OCI-LY7 (cell line): ENCODE data around the gene RPL31. TPM values are rescaled to one million over a fixed set of nuclear protein-coding genes. Genes with fewer than 3 reads are reported as not detected.

ENCODE experiments used
- BruUV-seq: library from RNA; stranded (reverse); fragments of 400-500 nt; replicated peaks from 2 replicates; lab custom pipeline; 2021; lab: Mats Ljungman, UMichigan
- CTCF ChIA-PET: fragments of 300-600 bp; sonication (Branson Sonifier 250); formaldehyde crosslinking; loops from one replicate; lab custom pipeline; 2022; ENCODE audit warnings: antibody characterized with exemption; ENCODE audit not compliant: unreplicated experiment; lab: Charles Lee
- POLR2A ChIA-PET: fragments of 300-600 bp; sonication (Branson Sonifier 250); formaldehyde crosslinking; loops from one replicate; lab custom pipeline; 2022; ENCODE audit warnings: antibody characterized with exemption; lab: Charles Lee
- DNase-seq: peaks from one replicate; pipeline ENCODE4 v3.0.0-alpha.2; 2015; ENCODE audit warnings: low spot score
- H2AFZ ChIP-seq: fragments of 200-600 bp; sonication (generic), shearing (Covaris generic); 2 replicates; pipeline ENCODE4 v1.6.1; 2014; ENCODE audit warnings: mild to moderate bottlenecking, antibody characterized with exemption, low read length, moderate library complexity
- H3K27ac ChIP-seq: fragments of 200-600 bp; sonication (generic); 2 replicates; pipeline ENCODE4 v1.5.1; 2014; ENCODE audit warnings: mixed run types, low read depth, mild to moderate bottlenecking, moderate library complexity, low read length, inconsistent platforms; ENCODE audit not compliant: poor library complexity, severe bottlenecking
- H3K36me3 ChIP-seq: fragments of 200-600 bp; sonication (generic); 2 replicates; pipeline ENCODE4 v1.6.1; 2014; ENCODE audit warnings: mild to moderate bottlenecking, antibody characterized with exemption, low read length, moderate library complexity, mixed read lengths; ENCODE audit not compliant: insufficient read depth
- H3K4me1 ChIP-seq: fragments of 200-600 bp; sonication (generic); 2 replicates; pipeline ENCODE4 v1.5.1; 2014; ENCODE audit warnings: mild to moderate bottlenecking, low read length; ENCODE audit not compliant: insufficient read depth, poor library complexity, severe bottlenecking
- H3K4me2 ChIP-seq: fragments of 200-600 bp; sonication (generic); 2 replicates; pipeline ENCODE4 v1.6.1; 2014; ENCODE audit warnings: mild to moderate bottlenecking, low read length
- H3K4me3 ChIP-seq: fragments of 200-600 bp; sonication (generic); 2 replicates; pipeline ENCODE4 v1.5.1; 2014; ENCODE audit warnings: mild to moderate bottlenecking, low read depth, low read length; ENCODE audit not compliant: poor library complexity, severe bottlenecking
- H3K79me2 ChIP-seq: fragments of 200-600 bp; sonication (generic); 2 replicates; pipeline ENCODE4 v1.6.1; 2016; ENCODE audit warnings: low read depth, mild to moderate bottlenecking, low read length, moderate library complexity, mixed read lengths; ENCODE audit not compliant: insufficient read depth
- H3K9me2 ChIP-seq: fragments of 200-600 bp; sonication (generic); 2 replicates; pipeline ENCODE4 v1.6.1; 2016; ENCODE audit warnings: mild to moderate bottlenecking, low read length, mixed read lengths; ENCODE audit not compliant: insufficient read depth
- H3K9me3 ChIP-seq: fragments of 200-600 bp; sonication (generic); 2 replicates; pipeline ENCODE4 v1.6.1; 2014; ENCODE audit warnings: mild to moderate bottlenecking, mixed run types, low read length, mixed read lengths
- H4K20me1 ChIP-seq: fragments of 200-600 bp; sonication (generic); 2 replicates; pipeline ENCODE4 v1.6.1; 2014; ENCODE audit warnings: mild to moderate bottlenecking, antibody characterized with exemption, low read length, moderate library complexity, mixed read lengths; ENCODE audit not compliant: insufficient read depth
- CTCF ChIP-seq: fragments of 200-600 bp; sonication (generic); conservative IDR thresholded peaks from 2 replicates; pipeline ENCODE4 v1.5.1; 2014; ENCODE audit warnings: mild to moderate bottlenecking, antibody characterized with exemption, low read length, moderate library complexity, mixed read lengths
- EZH2phosphoT487 ChIP-seq: fragments of 200-600 bp; sonication (generic); IDR thresholded peaks from 2 replicates; pipeline ENCODE4 v1.6.1; 2018; ENCODE audit warnings: low read depth, borderline replicate concordance, mild to moderate bottlenecking, mixed run types, antibody characterized with exemption, low read length, moderate library complexity, mixed read lengths
- intact Hi-C: fragments of 100-400 bp; cut with micrococcal nuclease; formaldehyde crosslinking; loops from one replicate; pipeline ENCODE4 v1.10.0; 2022; ENCODE audit not compliant: unreplicated experiment
- total RNA-seq, 2 experiments: library from RNA; depleted of rRNA in 1 of 2; stranded (reverse); fragments of >200 nt in 1 of 2; shearing (Covaris generic) in 1 of 2; gene quantifications; 2 replicates each; pipeline ENCODE4 v1.2.3, GENCODE V29; 2014 to 2022

Gene RPL31
- total RNA-seq, 2 experiments from 2014 or later, result 1,348 to 1,991 TPM

- Histone ChIP-seq H3K4me1 (no peaks in the 10 kb centered on the region), H3K4me2 (no peak overlapping the region), H3K9me3 (no peaks in the 10 kb centered on the region), H3K4me3 (no peak overlapping the region), H3K79me2 (no peaks in the 10 kb centered on the region), H2AFZ (no peak overlapping the region), H3K9me2 (no peaks in the 10 kb centered on the region), H3K27ac (no peak overlapping the region), H4K20me1 (no peaks in the 10 kb centered on the region), H3K36me3 (no peaks in the 10 kb centered on the region)
- peak; percentile 14 for DNase-seq
- BruUV-seq, result no TSS peak
- intact Hi-C loops, result loop anchor here (2.0 kb wide), 1 partner anchor 116 kb away; no protein-coding TSS in a partner anchor
- ChIA-PET POLR2A (no interaction called here), CTCF (interaction anchor here (1.3 kb wide), 1 partner anchor 214 kb away, joined by 4 read pairs; no protein-coding TSS in a partner anchor)
- TF ChIP-seq EZH2phosphoT487 (no peak), CTCF (peak; percentile 75)
Measured at GRCh38 chr2:101036562-101036961, 34.5 kb downstream of the RPL31 start.

- BruUV-seq, result no TSS peak
- Histone ChIP-seq H2AFZ (no peak overlapping the region), H3K36me3 (no peaks in the 10 kb centered on the region), H3K9me3 (no peaks in the 10 kb centered on the region), H3K4me1 (no peaks in the 10 kb centered on the region), H3K4me3 (no peak overlapping the region), H3K27ac (no peak overlapping the region), H3K79me2 (no peaks in the 10 kb centered on the region), H3K4me2 (no peak overlapping the region), H3K9me2 (no peaks in the 10 kb centered on the region), H4K20me1 (no peaks in the 10 kb centered on the region)
- intact Hi-C loops, result loop anchor here (2.0 kb wide), 1 partner anchor 116 kb away; no protein-coding TSS in a partner anchor
- ChIA-PET POLR2A (no interaction called here), CTCF (interaction anchor here (1.3 kb wide), 1 partner anchor 214 kb away, joined by 4 read pairs; no protein-coding TSS in a partner anchor)
- no peak for TF ChIP-seq EZH2phosphoT487
- no peak for TF ChIP-seq CTCF
- no peak for DNase-seq
Measured at GRCh38 chr2:101037161-101037755, 35.2 kb downstream of the RPL31 start.
